Neural progenitor cell (in vitro differentiated cells): ENCODE results near the gene NELL2. TPM values are rescaled to one million over a fixed set of nuclear protein-coding genes. Genes with fewer than 3 reads are reported as not detected.

Experiments used
- DNase-seq: peaks from one replicate; pipeline ENCODE4 v3.0.0-alpha.2; 2016; ENCODE audit warnings: low spot score
- H2AFZ ChIP-seq: fragments of 200-600 bp; sonication (generic); replicated peaks from 2 replicates; pipeline ENCODE4 v1.6.1; 2016; ENCODE audit warnings: antibody characterized with exemption
- H3F3A ChIP-seq: fragments of 200-600 bp; sonication (generic); 2 replicates; pipeline ENCODE4 v1.6.1; 2016; ENCODE audit warnings: antibody characterized with exemption, low read depth
- H3K27ac ChIP-seq: fragments of 200-600 bp; sonication (generic); 2 replicates; pipeline ENCODE4 v1.5.1; 2016; ENCODE audit warnings: mild to moderate bottlenecking
- H3K27me3 ChIP-seq: fragments of 200-600 bp; sonication (generic); 2 replicates; pipeline ENCODE4 v1.6.1; 2016; ENCODE audit warnings: mild to moderate bottlenecking, moderate library complexity
- H3K36me3 ChIP-seq: fragments of 200-600 bp; sonication (generic); 2 replicates; pipeline ENCODE4 v1.5.1; 2016
- H3K4me1 ChIP-seq: fragments of 200-600 bp; sonication (generic); 2 replicates; pipeline ENCODE4 v1.6.1; 2016; ENCODE audit warnings: mixed run types
- H3K4me2 ChIP-seq: fragments of 200-600 bp; sonication (generic); 2 replicates; pipeline ENCODE4 v1.6.1; 2016
- H3K4me3 ChIP-seq: fragments of 200-600 bp; sonication (generic); 2 replicates; pipeline ENCODE4 v1.5.1; 2016
- H3K79me2 ChIP-seq: fragments of 200-600 bp; sonication (generic); 2 replicates; pipeline ENCODE4 v1.6.1; 2016; ENCODE audit warnings: low read depth
- H3K9ac ChIP-seq: fragments of 200-600 bp; sonication (generic); 2 replicates; pipeline ENCODE4 v1.6.1; 2016
- H3K9me3 ChIP-seq: fragments of 200-600 bp; sonication (generic); 2 replicates; pipeline ENCODE4 v1.5.1; 2016; ENCODE audit warnings: low read depth
- H4K20me1 ChIP-seq: fragments of 200-600 bp; sonication (generic); 2 replicates; pipeline ENCODE4 v1.6.1; 2016; ENCODE audit warnings: low read depth
- H3K27ac Mint-ChIP-seq: 3 replicates; pipeline ENCODE4 v1.8.0; 2021; ENCODE audit warnings: mixed read lengths
- H3K27me3 Mint-ChIP-seq: 2 replicates; pipeline ENCODE4 v1.8.0; 2022; ENCODE audit warnings: low read depth, mild to moderate bottlenecking, inconsistent platforms, moderate library complexity, mixed read lengths; ENCODE audit not compliant: insufficient read depth
- H3K36me3 Mint-ChIP-seq: 3 replicates; pipeline ENCODE4 v1.8.0; 2021; ENCODE audit warnings: mixed read lengths
- H3K4me1 Mint-ChIP-seq: 3 replicates; pipeline ENCODE4 v1.8.0; 2021; ENCODE audit warnings: mixed read lengths
- H3K4me3 Mint-ChIP-seq: 3 replicates; pipeline ENCODE4 v1.8.0; 2021; ENCODE audit warnings: mild to moderate bottlenecking, moderate library complexity, mixed read lengths
- H3K9me3 Mint-ChIP-seq: 3 replicates; pipeline ENCODE4 v1.8.0; 2020; ENCODE audit warnings: mixed read lengths
- CTCF ChIP-seq: fragments of 200-600 bp; sonication (generic); IDR thresholded peaks from 2 replicates; pipeline ENCODE4 v1.5.1; 2017; ENCODE audit warnings: antibody characterized with exemption, mild to moderate bottlenecking
- EZH2 ChIP-seq: fragments of 200-600 bp; sonication (generic); IDR thresholded peaks from 2 replicates; pipeline ENCODE4 v1.6.1; 2017; ENCODE audit warnings: antibody characterized with exemption, mild to moderate bottlenecking, moderate library complexity
- EZH2phosphoT487 ChIP-seq: fragments of 200-600 bp; sonication (generic); IDR thresholded peaks from 2 replicates; pipeline ENCODE4 v1.6.1; 2017; ENCODE audit warnings: antibody characterized with exemption
- total RNA-seq: library from RNA; depleted of rRNA; stranded (reverse); fragments of >200 nt; gene quantifications from 2 replicates; pipeline ENCODE4 v1.2.3, GENCODE V29; 2015; ENCODE audit warnings: low replicate concordance

Gene NELL2
- total RNA-seq, 1 donor from 2014 or later, result 398 TPM

- Mint-ChIP-seq H3K27me3 (no peaks in the 10 kb centered on the region), H3K4me1 (peaks cover 6% of the 10 kb centered on the region), H3K9me3 (peaks cover 59% of the 10 kb centered on the region), H3K4me3 (no peak overlapping the region), H3K36me3 (peaks cover 68% of the 10 kb centered on the region), H3K27ac (no peak overlapping the region)
- Histone ChIP-seq H3K27me3 (no peaks in the 10 kb centered on the region), H3K27ac (no peak overlapping the region), H2AFZ (no peak overlapping the region), H3K9ac (no peak overlapping the region), H3K4me3 (no peak overlapping the region), H3K36me3 (peaks cover 3% of the 10 kb centered on the region), H3F3A (no peaks in the 10 kb centered on the region), H3K79me2 (peaks cover 64% of the 10 kb centered on the region), H3K9me3 (peaks cover 3% of the 10 kb centered on the region), H3K4me1 (no peaks in the 10 kb centered on the region), H3K4me2 (no peak overlapping the region), H4K20me1 (peaks cover 48% of the 10 kb centered on the region)
- DNase-seq, result no peak
- TF ChIP-seq EZH2 (no peak), CTCF (no peak), EZH2phosphoT487 (no peak)
Observed at GRCh38 chr12:44859998-44860689, 16.0 kb downstream of the NELL2 start.

GRCh38 chr12:44858226-44858855, 17.8 kb downstream of the NELL2 start:
- Mint-ChIP-seq H3K36me3 (peaks cover 62% of the 10 kb centered on the region), H3K4me1 (peaks cover 6% of the 10 kb centered on the region), H3K4me3 (no peak overlapping the region), H3K27ac (no peak overlapping the region), H3K27me3 (no peaks in the 10 kb centered on the region), H3K9me3 (peaks cover 51% of the 10 kb centered on the region)
- H3K79me2 ChIP-seq, result peaks cover 67% of the 10 kb centered on the region
- no peak overlapping the region for H3K4me3 ChIP-seq
- no peak overlapping the region for H3K27ac ChIP-seq
- no peak for DNase-seq
- H3K4me2 ChIP-seq, result no peak overlapping the region
- peaks cover 2% of the 10 kb centered on the region for H3K9me3 ChIP-seq
- H4K20me1 ChIP-seq, result peaks cover 65% of the 10 kb centered on the region
- TF ChIP-seq EZH2 (no peak), EZH2phosphoT487 (no peak), CTCF (no peak)
- H2AFZ ChIP-seq, result no peak overlapping the region
- H3K27me3 ChIP-seq, result no peaks in the 10 kb centered on the region
- no peaks in the 10 kb centered on the region for H3K4me1 ChIP-seq
- no peak overlapping the region for H3K9ac ChIP-seq
- H3K36me3 ChIP-seq, result peaks cover 3% of the 10 kb centered on the region
- no peaks in the 10 kb centered on the region for H3F3A ChIP-seq

- no peak for DNase-seq
- no peak overlapping the region for H3K4me3 ChIP-seq
- H4K20me1 ChIP-seq, result peaks cover 82% of the 10 kb centered on the region
- TF ChIP-seq EZH2phosphoT487 (no peak), EZH2 (no peak), CTCF (no peak)
- H3K9me3 ChIP-seq, result no peaks in the 10 kb centered on the region
- no peak overlapping the region for H3K4me2 ChIP-seq
- H3K36me3 ChIP-seq, result no peaks in the 10 kb centered on the region
- H3F3A ChIP-seq, result no peaks in the 10 kb centered on the region
- Mint-ChIP-seq H3K36me3 (peaks cover 30% of the 10 kb centered on the region), H3K4me3 (no peak overlapping the region), H3K27me3 (peaks cover 2% of the 10 kb centered on the region), H3K4me1 (peaks cover 20% of the 10 kb centered on the region), H3K27ac (no peak overlapping the region), H3K9me3 (peaks cover 19% of the 10 kb centered on the region)
- no peak overlapping the region for H3K27ac ChIP-seq
- peaks cover 10% of the 10 kb centered on the region for H3K4me1 ChIP-seq
- no peaks in the 10 kb centered on the region for H3K27me3 ChIP-seq
- H3K79me2 ChIP-seq, result peaks cover 48% of the 10 kb centered on the region
- no peak overlapping the region for H3K9ac ChIP-seq
- no peak overlapping the region for H2AFZ ChIP-seq
Observed at GRCh38 chr12:44852483-44852882, 23.6 kb downstream of the NELL2 start.
